Frontal cortex (tissue), 4 donors: ENCODE results near the gene STX5. TPM values are rescaled to one million over a fixed set of nuclear protein-coding genes. Genes with fewer than 3 reads are reported as not detected.
A peak's percentile ranks its signal among the peaks of the same experiment; 100 is the strongest.
"Not testable (repeated sequence)": the region's sequence is repeated elsewhere in the genome, so short reads cannot be mapped to it uniquely, and the experiment has no call there.

ENCODE experiments used
- DNase-seq, 2 donors: peaks; one replicate each; pipeline ENCODE4 v3.0.0; 2012; ENCODE audit warnings: low spot score in 2 of 2
- FAIRE-seq: peaks from 2 replicates; lab custom pipeline; 2012; peaks lifted over from hg19 to GRCh38; lab: Jason Lieb, UNC
- total RNA-seq: library from RNA; depleted of rRNA; stranded (reverse); fragments of >200 nt; gene quantifications from one replicate; pipeline ENCODE4 v1.2.3, GENCODE V29; 2014
- donor health status: control.
- donor health status: control.
- donor health status: control.

The STX5 gene
- total RNA-seq, 1 donor from 2014 or later = 31.0 TPM

GRCh38 chr11:62854825-62855570 is 23.1 kb upstream of the STX5 start:
- FAIRE-seq = no peak

GRCh38 chr11:62854013-62854824 is 22.4 kb upstream of the STX5 start:
- no peak for DNase-seq
- FAIRE-seq = no peak

More at GRCh38 chr11:62854825-62855570, 23.1 kb upstream of the STX5 start:
- DNase-seq = no peak

DNA sequence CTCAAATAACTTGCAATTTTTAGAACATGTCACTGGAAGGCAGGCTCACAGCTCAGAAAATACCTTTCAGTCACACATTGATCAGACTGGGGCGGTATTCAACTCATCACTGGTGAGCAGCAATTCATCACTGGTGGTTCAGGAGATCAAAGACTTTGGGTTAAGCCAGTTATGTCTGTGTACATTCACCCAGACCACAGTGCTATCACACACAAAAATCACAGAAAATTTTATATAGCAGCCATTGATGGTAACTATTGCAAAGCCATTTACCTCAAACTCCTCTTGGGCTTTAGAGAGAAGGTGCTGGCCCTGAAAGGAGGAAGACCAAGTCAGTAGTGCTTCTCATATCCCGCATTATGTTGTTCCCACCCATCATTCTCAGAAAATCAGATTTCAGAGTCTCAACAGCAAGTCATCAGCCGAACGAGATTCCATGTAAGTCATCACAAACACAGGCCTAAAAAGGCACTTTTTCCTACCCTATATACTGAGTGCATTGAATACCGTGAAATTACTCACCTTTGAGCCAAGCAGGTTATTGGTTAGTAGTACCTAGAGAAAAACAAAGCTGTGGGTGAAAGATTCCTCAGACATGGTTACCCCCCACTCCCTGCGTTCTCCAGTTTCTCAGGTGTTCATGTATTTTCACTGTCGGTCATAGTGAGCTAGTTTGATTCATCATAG is 21.6 kb upstream of the STX5 start:
- no peak for DNase-seq
- FAIRE-seq = no peak

DNA sequence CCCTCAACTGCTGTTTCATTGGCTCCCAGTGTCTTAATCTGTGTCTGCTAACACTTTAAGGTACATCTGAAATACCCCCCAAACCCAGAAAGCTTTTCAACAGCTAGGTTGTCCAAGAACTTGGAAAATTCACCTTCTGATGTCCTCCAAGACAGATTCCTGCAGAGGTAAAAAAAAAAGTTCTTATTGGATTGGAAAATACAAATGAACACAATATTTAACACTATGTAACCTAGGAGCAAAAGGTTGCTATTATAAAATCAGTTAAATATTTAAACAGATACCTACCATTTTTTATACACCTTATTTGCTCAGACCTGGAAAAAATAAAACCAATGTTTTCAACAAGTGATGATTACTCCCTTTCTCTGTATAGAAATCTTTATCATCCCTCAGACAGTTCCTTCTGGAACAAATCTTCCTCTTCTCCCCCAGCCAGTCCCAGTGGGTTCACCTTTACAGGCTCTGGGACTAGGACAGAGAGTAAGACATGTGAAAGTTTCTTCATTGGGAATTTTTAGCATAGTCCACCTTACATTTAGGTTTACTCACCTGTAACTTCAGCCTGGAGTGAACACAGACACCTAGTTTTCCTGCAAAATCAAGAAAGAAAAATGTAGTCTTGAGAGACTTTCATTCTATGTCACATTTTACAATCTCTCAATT is 20.8 kb upstream of the STX5 start:
- DNase-seq = no peak
- no peak for FAIRE-seq

GRCh38 chr11:62851807-62852522 is 20.1 kb upstream of the STX5 start:
- FAIRE-seq (no peak), DNase-seq (no peak)

GRCh38 chr11:62850911-62851806 is 19.3 kb upstream of the STX5 start:
- FAIRE-seq (no peak), DNase-seq (no peak)

DNA sequence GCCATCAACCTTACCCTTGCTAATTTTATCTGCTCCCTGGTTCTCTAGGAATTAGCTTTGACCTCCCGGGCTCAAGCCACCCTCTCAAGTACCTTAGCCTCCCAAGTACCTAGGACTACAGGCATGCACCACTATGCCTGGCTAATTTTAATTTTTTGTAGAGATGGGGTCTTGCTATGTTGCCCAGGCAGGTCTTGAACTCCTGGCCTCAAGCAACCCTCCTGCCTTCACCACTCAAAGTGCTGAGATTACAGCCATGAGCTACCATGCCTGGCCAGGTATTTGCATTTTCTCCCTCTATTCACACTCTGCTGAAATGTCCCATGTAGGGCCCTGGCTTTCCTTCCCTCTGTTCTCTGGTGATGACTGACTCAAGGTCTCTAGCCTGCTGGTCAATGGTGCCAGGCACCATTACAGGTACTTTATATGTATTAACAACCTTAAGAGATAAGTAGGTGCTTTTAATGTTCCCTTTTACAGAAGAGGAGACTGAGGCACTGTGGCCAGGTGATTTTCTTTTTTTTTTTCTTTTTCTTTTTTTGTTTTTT is 16.0 kb upstream of the STX5 start:
- FAIRE-seq = no peak

GRCh38 chr11:62846177-62846576 is 14.3 kb upstream of the STX5 start:
- FAIRE-seq = no peak
- DNase-seq = no peak

More for the DNA sequence above, 16.0 kb upstream of the STX5 start:
- no peak for DNase-seq

DNA sequence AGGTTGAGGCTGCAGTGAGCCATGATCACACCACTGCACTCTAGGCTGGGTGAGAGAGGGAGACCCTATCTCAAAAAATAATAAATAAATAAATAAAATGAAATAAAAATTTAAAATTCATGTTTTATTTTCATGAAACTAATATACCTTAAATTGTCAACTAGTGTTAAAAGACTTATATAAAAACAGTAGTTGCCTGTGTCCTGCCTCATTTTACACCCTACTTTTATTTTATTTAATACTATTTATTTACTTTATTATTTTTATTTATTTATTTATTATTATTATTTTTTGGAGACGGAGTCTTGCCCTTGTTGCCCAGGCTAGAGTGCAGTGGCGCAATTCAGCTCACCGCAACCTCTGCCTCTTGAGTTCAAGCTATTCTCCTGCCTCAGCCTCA is 12.3 kb upstream of the STX5 start:
- no peak for DNase-seq
- FAIRE-seq = no peak

DNA sequence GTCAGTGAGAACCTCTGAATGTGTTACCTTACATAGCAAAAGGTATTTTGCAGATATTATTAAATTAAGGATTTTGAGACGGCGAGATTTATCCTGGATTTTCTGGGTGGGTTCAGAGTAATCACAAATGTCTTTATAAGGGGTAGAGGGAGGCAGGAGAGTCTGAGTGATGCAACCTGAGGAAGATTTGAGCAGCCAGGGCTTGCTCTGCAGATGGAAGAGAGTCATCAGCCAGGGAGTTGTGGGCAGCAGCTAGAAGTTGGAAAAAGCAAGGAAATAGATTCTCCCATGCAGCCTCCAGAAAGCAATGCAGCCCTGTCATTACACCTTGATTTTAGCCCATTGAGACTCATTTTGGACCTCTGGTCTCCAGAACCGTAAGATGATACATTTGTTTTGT is 11.6 kb upstream of the STX5 start:
- no peak for FAIRE-seq
- DNase-seq = no peak

GRCh38 chr11:62842891-62843290 is 11.0 kb upstream of the STX5 start:
- not testable (repeated sequence) for FAIRE-seq, DNase-seq

DNA sequence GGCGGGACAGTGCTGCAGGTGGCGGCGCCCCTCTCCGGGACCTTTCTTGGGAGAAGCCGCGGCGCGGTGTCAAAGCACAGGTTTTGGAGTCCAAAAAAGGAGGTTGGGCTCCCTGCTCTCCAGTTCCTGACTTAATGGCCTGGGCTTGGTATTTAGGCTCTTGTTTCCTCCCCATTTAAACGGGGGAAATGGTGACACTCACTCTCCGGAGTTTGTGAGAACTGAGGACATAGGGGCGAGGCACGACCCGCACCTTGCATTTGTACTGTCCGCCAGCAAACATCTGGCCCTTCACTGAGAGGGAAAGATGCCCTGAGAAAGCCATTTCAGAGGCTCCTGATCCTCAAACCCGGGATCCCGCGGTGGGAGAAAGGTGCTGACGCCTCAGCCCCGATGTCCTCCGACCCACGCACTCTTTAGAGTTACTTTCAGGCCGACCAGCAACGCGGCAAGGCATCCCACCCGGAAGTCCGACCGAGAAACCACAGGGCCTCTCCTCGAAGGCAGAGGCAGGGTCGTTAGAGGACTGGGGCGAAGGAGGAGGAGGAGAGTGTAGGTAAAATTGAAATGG is 10.4 kb upstream of the STX5 start:
- FAIRE-seq (no peak), DNase-seq (no peak)

DNA sequence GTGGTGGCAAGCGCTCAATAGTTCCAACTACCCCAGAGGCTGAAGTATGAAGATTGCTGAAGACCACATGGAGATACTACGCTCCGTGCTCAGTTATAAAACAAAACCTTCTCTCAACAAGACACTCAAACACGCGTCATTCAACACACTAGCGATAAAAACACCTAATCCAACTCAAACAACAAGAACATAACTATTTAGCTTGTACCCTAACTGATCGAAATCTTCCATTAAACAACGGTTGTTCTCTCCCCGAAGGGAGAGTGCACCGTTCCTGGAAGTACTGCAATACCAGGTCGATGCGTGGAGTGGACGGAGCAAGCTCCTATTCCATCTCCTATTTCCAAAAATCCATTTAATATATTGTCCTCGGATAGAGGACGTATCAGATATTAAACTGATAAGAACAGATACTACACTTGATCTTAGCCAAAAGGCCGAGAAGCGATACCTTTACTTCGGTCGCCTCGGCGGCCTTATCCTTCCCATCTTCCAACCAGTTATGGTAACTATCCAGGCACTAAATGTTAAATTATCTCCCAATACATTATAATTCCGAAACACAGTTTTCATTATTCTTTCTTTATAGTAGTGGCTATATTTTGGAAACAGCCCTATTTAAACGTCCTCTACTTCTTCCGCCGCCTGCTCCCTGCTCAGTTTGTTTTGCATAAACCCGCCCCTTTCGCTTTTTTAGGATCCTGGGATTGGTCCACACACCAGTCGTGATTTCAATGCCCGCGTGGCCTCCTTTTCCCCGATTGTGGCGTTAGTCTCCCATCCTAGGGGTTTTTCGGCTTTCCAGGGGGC is 9.7 kb upstream of the STX5 start:
- DNase-seq = peak; percentile 76 to 93
- FAIRE-seq = peak; percentile 99

GRCh38 chr11:62840721-62841360 is 9.0 kb upstream of the STX5 start:
- not testable (repeated sequence) for DNase-seq, FAIRE-seq

- DNase-seq = peak; percentile 85 to 87
- FAIRE-seq = no peak
Measured at GRCh38 chr11:62839050-62839945, 7.4 kb upstream of the STX5 start, which contains the start of gene WDR74. TSS of gene WDR74 (minus strand) at chr11:62839590. CDS start at chr11:62839570, 20 bp downstream.
